GM18867 (cell line): ENCODE data around the gene RIN3.
"Not testable (repeated sequence)": the region's sequence is repeated elsewhere in the genome, so short reads cannot be mapped to it uniquely, and the experiment has no call there.

ENCODE experiments used
- ATAC-seq: cut with Tn5 transposase; IDR thresholded peaks from one replicate; pipeline ENCODE4 v1.9.1; 2021; ENCODE audit warnings: mild to moderate bottlenecking, moderate library complexity; ENCODE audit not compliant: unreplicated experiment

Gene RIN3

DNA sequence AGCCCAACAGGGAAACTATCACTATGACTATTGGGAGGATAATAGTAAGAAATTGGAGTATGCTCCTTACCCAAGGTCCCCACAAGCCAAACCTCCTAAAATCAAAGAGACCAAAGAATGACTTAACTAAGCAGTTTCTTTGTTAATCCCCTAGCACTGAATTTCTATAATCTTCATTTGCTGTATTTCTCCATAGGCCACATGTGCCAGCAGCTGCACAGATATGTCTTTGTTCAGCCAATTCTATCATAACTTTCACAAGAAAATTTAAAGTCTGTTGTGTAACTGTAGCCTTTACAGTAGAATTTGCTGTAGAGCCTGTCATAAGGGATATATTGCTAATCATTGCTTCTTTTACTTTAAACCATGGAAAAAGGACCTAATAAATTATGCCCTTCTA, 104.0 kb downstream of the RIN3 start:
- no peak for ATAC-seq

- ATAC-seq, result no peak
Measured at GRCh38 chr14:92619671-92620456, 106.3 kb downstream of the RIN3 start.

DNA sequence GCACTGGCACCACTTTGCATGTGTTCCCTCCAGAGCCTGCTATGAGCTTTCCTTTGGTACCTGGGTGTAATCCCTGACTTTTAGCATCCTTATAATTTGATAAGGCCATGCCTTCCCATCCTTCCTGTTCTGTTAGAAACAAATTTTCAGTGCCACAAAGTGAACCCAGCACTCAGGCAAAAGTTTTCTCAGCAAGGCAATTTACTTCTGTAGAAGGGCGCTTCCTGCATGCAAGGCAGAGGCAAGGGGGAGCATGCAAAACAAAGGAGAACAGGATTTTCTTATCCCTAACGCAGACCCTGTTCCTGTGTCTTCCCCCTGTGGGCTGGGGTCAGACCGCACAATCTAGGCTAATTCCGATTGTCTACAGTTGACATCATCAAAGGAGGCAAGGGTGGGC, 108.7 kb downstream of the RIN3 start:
- no peak for ATAC-seq

- ATAC-seq, result no peak
Measured at GRCh38 chr14:92624764-92625163, 111.2 kb downstream of the RIN3 start.

- ATAC-seq, result no peak
Measured at GRCh38 chr14:92625213-92625612, 111.6 kb downstream of the RIN3 start.

DNA sequence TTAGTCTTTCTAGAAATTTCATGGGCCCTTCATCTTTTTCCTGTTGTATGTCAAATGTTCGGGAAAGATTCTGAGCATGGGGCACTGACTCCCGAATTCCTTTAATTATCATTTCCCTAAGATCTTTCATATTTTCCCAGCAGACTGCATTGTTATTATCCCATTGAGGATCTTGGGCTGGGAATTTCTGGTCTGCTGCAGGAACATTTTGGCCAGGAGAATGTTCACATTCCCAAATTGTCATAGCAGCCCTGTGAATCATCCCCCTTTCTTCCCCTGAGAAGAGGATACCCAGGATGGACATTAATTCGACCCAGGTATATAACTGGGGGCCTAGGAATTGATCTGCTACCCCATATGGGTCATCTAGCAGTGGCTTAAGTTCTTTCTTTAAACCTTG, 112.5 kb downstream of the RIN3 start:
- no peak for ATAC-seq

GRCh38 chr14:92627707-92628215, 114.2 kb downstream of the RIN3 start:
- ATAC-seq, result no peak

- ATAC-seq, result no peak
Measured at GRCh38 chr14:92628636-92629035, 115.1 kb downstream of the RIN3 start.

DNA sequence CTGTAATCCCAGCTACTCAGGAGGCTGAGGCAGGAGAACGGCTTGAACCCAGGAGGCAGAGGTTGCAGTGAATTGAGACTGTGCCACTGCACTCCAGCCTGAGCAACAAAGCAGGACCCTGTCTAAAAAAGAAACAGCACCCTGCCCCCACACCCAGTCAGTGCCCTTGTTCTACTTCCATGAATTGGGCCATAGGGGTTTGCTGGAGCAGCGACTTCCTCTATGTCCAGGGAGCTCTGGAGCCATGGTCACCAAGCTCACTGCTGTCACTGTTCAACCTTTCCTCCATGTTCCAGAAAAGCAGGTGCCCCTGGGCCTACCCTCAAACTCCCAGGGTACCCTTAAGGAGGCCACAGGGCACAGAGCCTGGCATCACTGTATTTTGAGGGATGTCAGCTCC, 116.8 kb downstream of the RIN3 start:
- ATAC-seq, result no peak

DNA sequence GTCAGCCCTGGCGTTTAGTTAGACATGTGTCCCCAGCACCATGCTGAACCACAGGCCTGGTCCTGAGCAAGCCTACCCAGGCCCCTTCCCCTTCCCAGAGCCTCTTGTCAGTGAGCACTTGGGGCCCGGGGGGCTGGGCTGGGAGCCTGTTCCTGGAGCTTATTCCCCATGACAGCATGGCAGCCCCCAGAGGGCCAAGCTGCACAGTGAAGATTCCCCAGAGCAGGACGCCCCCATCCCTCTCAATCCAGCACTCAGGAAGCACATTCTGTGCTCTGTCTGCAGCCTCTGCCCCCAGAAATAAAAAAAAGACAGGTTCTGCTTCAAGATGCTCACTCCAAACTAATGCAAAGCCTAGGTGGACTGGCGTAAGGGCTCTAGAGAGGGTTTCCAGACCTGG, 117.5 kb downstream of the RIN3 start:
- no peak for ATAC-seq

DNA sequence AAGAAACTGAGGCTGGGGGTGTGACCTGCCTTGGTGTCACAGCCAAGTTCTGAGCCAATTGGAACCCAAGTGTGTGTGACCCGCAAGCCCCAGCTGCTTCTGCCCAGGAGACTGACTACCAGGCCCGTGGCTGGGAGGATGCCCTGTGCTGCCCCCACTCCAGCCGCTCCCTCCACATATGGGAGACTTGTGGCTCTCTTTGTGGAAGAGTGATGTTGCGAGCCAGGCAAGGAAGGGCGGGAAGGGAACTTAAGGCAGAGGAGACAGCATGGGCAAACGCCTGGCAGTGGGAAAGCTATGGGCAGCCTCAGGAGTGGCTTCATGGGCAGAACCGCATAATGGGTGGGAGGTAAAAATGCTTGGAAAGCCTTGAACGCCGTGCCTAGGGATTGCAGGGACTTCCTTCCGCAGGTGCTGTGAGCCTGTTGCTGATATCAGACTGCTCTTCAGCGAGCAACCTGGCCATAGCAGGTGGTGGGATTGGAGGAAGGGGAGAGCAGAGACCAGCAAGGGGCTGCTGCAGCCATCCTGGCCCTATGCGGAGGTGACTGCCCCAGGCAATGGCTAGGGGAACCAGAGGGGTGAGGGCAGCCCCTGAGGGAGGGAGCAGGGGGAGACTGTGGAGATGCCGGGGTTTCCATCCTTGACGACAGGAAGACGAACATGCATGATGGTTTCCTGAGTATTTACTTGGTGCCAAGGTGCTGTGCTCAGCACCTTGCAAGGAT, 119.1 kb downstream of the RIN3 start:
- ATAC-seq, result no peak

- no peak for ATAC-seq
Measured at GRCh38 chr14:92633274-92633616, 119.7 kb downstream of the RIN3 start.

- no peak for ATAC-seq
Measured at GRCh38 chr14:92633724-92634123, 120.1 kb downstream of the RIN3 start.

- no peak for ATAC-seq
Measured at GRCh38 chr14:92635031-92635430, 121.5 kb downstream of the RIN3 start.

DNA sequence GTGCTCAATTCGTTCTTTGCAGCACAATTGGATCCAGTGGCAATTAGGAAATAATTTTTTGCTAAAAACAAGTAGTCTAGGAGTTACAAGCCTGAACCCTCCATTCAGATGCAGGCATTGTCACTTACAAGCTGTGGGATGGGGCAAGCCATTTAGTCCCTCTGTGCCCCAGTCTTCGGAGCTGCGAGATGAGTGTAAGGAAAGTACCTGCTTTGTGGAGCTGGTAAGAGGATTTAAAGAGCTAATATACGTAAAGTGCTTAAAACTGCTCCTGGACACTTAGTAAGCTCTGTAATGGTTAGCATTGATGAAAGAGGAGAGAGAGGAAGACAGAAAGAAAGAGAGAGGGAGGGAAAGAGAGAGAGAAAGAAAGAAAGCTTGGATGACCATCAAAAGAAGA, 122.3 kb downstream of the RIN3 start:
- no peak for ATAC-seq

- no peak for ATAC-seq
Measured at GRCh38 chr14:92637228-92637627, 123.6 kb downstream of the RIN3 start.

DNA sequence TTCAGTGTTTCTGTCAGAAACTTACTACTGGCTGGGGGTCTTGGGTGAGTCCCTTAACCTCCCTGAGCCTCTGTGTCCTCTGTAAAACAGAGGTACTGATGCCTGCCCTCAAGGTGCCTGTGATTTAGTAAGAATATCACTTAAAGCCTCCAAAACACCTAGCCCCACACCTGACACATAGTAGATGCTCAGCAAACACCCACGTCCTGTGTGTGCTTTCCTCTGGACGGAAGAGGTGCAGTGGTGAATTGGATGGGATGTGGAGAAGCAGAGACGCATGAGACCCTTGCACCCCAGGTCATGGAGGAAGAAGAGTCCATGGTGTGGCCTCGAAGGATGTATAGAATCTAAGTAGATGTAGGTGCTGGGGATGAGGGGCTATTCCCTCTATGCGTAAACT, 124.3 kb downstream of the RIN3 start:
- ATAC-seq, result no peak

DNA sequence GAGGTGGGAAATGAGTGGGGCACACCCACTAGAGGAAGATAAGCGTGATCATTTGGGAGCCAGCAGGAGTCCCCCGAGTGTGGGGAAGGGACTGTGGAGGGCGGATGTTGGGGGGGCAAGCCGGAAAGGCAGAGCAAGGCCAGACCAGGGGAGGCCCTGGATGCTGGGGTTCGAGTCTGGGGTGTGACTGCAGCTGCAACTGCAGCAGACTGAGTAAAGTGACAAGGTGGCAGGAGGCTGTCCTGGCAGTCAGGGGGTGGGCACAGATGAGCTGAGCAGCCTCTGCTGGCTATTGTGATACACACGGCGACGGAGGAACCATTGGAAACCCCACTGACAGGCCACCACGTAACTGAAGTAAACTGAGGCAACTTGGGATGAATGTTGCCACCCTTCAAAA, 124.7 kb downstream of the RIN3 start:
- no peak for ATAC-seq

- ATAC-seq, result no peak
Measured at GRCh38 chr14:92638904-92639303, 125.3 kb downstream of the RIN3 start.

- not testable (repeated sequence) for ATAC-seq
Measured at GRCh38 chr14:92639472-92640117, 126.0 kb downstream of the RIN3 start.

DNA sequence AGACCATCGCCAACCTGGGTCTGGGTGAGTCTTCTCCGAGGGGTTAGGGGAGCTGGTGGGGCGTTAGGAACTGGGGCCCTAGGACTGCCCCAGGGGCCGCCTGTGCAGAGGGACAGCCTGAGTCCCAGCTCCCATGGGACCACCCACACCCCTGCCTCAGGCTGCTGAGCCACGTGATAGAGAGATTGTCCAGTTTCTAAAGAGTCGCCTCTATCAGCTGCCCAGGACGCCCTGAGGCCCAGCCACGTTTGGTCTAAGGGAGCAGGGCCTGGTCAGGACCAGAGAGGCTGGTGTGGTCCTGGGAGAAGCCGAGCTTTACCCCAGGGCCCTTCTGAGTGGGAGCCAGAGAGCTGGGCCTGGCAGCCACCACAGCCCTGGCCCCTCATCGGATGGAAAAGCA, 127.7 kb downstream of the RIN3 start:
- ATAC-seq, result no peak
